SK-N-MC (cell line): ENCODE results near the gene ARSG.

Experiments used
- DNase-seq: peaks from one replicate; pipeline ENCODE4 v3.0.0-alpha.2; 2011; ENCODE audit warnings: low read depth, low spot score
- H3K27ac ChIP-seq: fragments of 200-600 bp; sonication (generic); 2 replicates; pipeline ENCODE4 v1.5.1; 2016; ENCODE audit warnings: mixed run types
- H3K36me3 ChIP-seq: fragments of 200-600 bp; sonication (generic); 2 replicates; pipeline ENCODE4 v1.6.1; 2017; ENCODE audit warnings: antibody characterized with exemption, low read length, mixed read lengths; ENCODE audit not compliant: insufficient read depth
- H3K4me3 ChIP-seq: fragments of 200-600 bp; sonication (generic); 2 replicates; pipeline ENCODE4 v1.5.1; 2016
- H3K9ac ChIP-seq: fragments of 200-600 bp; sonication (generic); 2 replicates; pipeline ENCODE4 v1.8.0; 2017; ENCODE audit warnings: mixed run types, mixed read lengths; ENCODE audit not compliant: insufficient read length
- H3K9me3 ChIP-seq: fragments of 200-600 bp; sonication (generic); 2 replicates; pipeline ENCODE4 v1.6.1; 2017; ENCODE audit warnings: low read depth, mild to moderate bottlenecking, antibody characterized with exemption, low read length, moderate library complexity, mixed read lengths
- EZH2 ChIP-seq: fragments of 200-600 bp; sonication (generic); IDR thresholded peaks from one replicate; pipeline ENCODE4 v1.6.1; 2017; ENCODE audit warnings: antibody characterized with exemption
- FOXP2 ChIP-seq: optimal IDR thresholded peaks from 2 replicates; pipeline ENCODE3; 2011; ENCODE audit warnings: mild to moderate bottlenecking, moderate library complexity; ENCODE audit not compliant: insufficient read depth; ENCODE audit errors: extremely low read length, control extremely low read depth
- POLR2AphosphoS5 ChIP-seq: IDR thresholded peaks from 2 replicates; pipeline ENCODE4 v1.6.1; 2012; ENCODE audit warnings: mild to moderate bottlenecking, low read depth, low read length, borderline replicate concordance

ARSG gene

DNA sequence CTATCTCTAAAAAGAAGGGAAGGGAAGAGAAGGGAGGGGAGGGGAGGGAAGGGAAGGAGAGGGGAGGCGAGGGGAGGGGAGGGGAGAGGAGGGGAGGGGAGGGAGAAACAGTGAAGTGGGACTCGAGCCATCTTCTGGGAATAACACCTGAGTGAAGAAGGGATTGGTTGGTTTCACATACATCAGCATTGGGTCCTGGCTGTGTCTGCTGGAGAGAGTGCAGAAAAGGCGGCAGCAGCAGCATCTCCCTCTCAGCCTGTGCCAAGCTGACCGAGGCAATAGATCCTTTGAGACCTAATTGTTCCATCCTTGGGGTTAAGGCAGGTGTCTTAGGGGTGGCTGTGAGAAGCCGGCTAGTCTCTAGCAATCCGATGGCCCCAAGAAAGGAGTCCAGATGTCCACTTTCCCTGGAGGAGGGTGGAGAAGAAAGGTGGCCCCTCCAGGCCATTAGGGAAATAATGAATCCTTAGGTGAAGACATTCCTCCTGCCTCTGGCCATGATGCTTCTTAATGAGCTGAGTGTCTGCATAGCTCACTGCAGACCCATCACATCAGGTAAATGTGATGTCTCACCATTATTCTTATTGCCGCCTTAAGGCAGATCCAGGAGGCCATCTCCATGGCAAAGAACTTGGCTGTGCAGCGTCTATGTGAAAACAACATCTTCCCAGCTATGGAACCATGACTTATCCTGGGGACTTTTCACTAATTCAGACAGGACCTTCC lies 94.4 kb downstream of the ARSG start:
- H3K4me3 ChIP-seq: no peak overlapping the region
- no peak for DNase-seq
- H3K9me3 ChIP-seq: no peaks in the 10 kb centered on the region
- no peaks in the 10 kb centered on the region for H3K36me3 ChIP-seq
- no peak overlapping the region for H3K27ac ChIP-seq
- TF ChIP-seq EZH2: no peak
- TF ChIP-seq FOXP2: no peak
- TF ChIP-seq POLR2AphosphoS5: no peak
- H3K9ac ChIP-seq: no peak overlapping the region

DNA sequence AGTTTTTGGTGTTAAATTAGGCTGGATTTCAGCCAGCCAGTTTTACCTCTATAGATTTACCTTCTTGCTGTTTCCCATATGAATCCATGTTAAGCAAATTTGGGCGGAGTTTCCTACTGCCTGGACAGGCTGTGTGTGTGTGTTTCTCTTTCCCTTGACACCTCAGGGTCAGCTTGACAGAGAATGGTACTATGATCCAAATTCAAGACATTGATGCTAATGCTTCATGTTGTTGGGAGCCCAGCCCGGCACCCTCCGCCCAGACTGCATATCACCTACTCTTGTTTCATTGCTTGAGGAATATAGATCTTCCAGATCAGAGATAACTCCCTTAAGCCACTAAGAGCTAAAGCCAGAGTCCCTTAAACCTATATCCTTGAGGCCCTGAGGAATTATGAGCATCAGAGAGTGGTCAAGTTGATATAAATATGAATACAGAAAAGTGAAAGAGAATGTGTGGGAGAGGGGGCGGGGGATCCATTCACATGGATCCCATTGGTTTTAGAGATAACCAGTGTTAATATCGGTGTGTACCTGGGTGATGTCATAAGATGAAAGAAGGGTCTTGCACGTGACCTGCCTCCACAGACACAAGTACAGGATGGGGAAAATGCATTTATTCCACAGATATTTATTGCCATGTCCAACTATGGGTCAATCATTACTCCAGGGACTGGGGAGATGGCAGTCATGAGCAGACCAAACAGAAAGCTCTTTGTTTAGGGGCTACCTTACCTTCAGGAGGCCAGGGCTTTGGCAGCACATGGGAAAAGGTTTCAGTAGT lies 96.3 kb downstream of the ARSG start:
- TF ChIP-seq EZH2: no peak
- no peak for TF ChIP-seq POLR2AphosphoS5
- no peak for TF ChIP-seq FOXP2
- DNase-seq: no peak

DNA sequence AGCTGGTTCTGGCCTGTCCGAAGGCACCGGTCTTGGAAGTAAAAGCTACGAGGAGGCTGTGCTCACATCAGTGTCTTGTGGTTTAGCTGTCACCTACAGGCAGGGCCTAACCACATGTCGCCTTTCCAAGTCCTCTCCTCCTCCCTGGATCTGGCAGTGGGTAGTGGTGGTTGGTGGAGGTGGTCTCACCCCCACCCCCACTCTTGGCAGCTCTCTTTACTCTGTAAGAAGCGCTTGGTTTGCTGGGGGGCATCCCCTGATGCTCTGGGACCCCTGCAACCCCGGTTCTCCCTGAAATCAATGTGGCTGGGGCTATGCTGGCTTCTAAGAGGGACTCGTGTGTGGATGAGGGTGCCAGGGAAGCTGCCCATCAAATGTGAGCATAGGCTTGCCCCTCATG lies 97.7 kb downstream of the ARSG start:
- Histone ChIP-seq H3K9ac (no peak overlapping the region), H3K36me3 (no peaks in the 10 kb centered on the region), H3K4me3 (no peak overlapping the region), H3K9me3 (no peaks in the 10 kb centered on the region), H3K27ac (no peak overlapping the region)
- no peak for TF ChIP-seq FOXP2
- TF ChIP-seq POLR2AphosphoS5: no peak
- TF ChIP-seq EZH2: no peak
- DNase-seq: no peak

More for the DNA sequence above, 96.3 kb downstream of the ARSG start:
- no peak overlapping the region for H3K9ac ChIP-seq
- H3K36me3 ChIP-seq: no peaks in the 10 kb centered on the region
- H3K27ac ChIP-seq: no peak overlapping the region
- no peaks in the 10 kb centered on the region for H3K9me3 ChIP-seq
- H3K4me3 ChIP-seq: no peak overlapping the region

DNA sequence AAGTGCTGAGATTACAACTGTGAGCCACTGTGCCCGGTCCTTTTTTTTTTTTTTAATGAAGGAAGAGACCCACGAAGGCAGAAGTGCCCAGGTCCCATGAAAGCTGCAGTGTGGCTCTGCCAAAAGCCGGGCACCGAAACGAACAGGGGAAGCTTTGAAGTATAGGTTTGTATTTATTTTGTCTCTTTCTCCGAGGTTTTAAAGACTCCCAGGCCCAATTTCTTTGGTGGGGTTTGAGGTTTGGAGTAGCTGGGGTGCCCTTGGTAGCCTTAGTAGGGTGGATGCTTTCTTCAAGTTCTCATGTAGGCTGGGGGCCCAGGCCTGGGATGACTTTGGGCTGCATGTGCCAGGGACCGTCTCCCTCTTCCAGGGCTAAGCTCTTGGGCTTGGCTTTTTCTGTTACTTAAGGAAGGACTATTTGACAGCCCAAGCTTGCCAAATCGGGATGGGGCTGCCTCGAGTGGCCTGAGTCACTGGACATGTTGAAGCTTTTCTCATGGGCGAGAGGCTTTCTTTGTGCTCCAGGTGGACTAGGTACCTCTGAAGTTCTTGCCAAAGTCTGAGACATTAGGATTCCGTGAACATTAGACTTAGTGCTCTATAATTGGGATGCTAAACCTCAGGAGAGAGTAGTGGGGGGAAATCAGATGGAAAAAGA lies 99.7 kb downstream of the ARSG start:
- H3K9ac ChIP-seq: no peak overlapping the region
- no peak for DNase-seq
- no peak overlapping the region for H3K4me3 ChIP-seq

DNA sequence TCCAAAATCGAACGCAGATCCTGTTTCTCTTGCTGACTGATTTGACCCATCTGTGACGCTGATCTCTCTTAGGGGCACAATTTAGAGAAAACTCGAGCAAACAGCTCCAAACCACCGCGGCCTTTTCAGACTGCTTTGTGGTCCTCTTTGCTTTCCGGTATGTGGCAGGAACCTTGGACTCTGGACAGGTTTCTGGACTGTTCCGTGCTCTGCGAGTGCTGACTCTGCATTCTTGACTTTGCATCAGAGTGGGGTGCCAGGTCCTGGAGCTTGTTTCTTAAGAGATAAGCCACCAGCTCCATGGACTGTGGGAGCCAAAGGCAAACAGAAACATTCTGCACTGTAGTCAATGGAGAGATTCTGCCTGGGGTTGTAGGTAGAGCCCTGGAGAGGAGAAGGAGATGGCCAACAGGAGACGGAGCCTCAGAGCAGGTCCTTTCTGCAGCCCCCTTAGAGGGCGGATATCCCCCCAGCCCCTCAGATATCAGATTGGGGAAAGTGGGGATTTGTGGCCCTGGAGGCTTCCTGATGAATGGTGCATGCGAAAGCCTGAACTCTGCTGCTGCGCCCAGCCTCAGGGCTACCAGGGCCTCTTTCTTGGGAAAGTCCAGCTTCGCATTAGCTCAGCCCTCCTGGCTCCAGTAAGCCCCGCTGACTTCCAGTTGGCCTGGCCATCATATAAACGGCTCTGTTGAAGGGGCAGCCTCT lies 100.4 kb downstream of the ARSG start:
- no peak overlapping the region for H3K4me3 ChIP-seq
- TF ChIP-seq FOXP2 (no peak), EZH2 (no peak), POLR2AphosphoS5 (no peak)
- no peaks in the 10 kb centered on the region for H3K9me3 ChIP-seq
- no peak overlapping the region for H3K27ac ChIP-seq
- no peak overlapping the region for H3K9ac ChIP-seq
- H3K36me3 ChIP-seq: no peaks in the 10 kb centered on the region
- no peak for DNase-seq

More for the DNA sequence above, 99.7 kb downstream of the ARSG start:
- no peak overlapping the region for H3K27ac ChIP-seq
- TF ChIP-seq POLR2AphosphoS5 (no peak), FOXP2 (no peak)
- no peaks in the 10 kb centered on the region for H3K36me3 ChIP-seq
- H3K9me3 ChIP-seq: no peaks in the 10 kb centered on the region

DNA sequence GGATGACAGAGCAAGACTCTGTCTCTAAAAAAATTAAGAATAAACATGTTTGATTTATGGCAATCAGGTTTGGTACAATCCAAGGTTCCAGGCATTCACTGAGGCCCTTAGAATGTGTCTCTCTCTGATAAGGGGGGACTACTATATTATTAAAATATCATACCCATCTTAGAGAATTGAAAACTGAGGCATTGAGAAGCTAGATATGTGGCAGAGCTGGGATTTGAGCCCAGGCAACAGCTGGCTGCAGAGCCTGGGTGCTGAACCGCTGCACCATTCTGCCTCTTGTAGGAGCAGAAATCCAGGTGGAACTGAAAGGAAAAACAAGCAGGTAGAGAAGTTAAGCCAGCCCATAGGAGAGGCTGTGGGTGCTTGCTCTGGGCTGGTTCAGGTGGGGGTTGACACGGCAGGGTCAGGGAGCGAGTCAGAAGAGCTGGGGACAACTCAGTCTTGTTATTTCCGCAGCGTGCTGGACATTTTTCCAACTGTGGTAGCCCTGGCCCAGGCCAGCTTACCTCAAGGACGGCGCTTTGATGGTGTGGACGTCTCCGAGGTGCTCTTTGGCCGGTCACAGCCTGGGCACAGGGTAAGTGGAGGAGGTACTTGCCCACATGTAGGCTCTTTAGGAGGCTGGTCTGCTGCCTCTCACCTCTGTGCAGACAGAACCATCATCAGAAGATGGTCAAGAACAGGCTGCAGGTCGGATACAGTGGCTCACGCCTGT lies 103.5 kb downstream of the ARSG start:
- Histone ChIP-seq H3K9me3 (no peaks in the 10 kb centered on the region), H3K27ac (no peak overlapping the region)
- no peak for DNase-seq

DNA sequence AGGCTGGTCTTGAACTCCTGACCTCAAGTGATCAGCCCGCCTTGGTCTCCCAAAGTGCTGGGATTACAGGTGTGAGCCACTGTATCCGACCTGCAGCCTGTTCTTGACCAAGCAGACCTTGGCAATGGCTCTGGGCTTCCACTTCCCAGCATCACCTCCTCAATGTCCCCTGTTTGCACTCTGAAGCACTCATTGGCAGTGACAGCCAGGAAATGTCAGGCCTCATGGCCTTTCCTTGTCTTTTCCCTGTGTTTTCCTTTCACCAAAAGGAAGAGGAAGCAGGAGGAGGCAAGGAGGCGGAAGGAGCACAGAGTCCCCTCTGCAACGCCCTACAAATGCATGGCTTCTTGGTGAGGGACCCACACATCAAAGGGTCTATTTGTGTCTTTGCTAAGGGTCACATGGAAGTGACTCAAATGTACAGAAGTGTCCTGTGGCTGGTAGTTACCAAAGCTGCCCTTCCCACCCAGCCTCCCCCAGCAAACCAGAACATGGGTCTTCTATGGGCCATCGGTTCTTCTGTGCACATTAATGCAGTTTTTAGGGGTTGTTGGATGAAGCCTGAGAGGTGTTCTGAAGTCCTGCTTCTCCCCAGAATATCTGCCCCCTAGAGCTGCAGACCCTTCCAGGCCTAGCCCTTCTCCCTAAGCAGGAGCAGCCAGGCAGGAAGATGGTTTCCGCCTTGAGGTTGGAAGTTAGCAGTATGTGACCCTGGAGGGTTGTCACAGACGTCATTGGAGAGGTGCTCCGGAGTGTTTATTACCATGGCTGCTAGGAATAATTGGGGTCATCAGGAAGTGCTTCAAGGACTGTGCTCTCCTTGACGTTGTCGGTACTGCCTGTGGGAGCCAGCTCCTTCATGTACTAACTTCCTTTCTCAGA lies 105.2 kb downstream of the ARSG start:
- TF ChIP-seq EZH2 (no peak), FOXP2 (no peak), POLR2AphosphoS5 (no peak)
- no peak for DNase-seq
- H3K27ac ChIP-seq: no peak overlapping the region
- no peaks in the 10 kb centered on the region for H3K9me3 ChIP-seq
- H3K4me3 ChIP-seq: no peak overlapping the region
- no peak overlapping the region for H3K9ac ChIP-seq
- H3K36me3 ChIP-seq: no peaks in the 10 kb centered on the region

More for the DNA sequence above, 103.5 kb downstream of the ARSG start:
- TF ChIP-seq POLR2AphosphoS5 (no peak), FOXP2 (no peak), EZH2 (no peak)
- no peaks in the 10 kb centered on the region for H3K36me3 ChIP-seq
- no peak overlapping the region for H3K9ac ChIP-seq
- no peak overlapping the region for H3K4me3 ChIP-seq
